ENCODE measurements around the gene PTDSS2. TPM values are rescaled to one million over a fixed set of nuclear protein-coding genes. Genes with fewer than 3 reads are reported as not detected.

Gene PTDSS2
- total RNA-seq, 2 donors from 2014 or later = 20.6 to 22.5 TPM

DNA sequence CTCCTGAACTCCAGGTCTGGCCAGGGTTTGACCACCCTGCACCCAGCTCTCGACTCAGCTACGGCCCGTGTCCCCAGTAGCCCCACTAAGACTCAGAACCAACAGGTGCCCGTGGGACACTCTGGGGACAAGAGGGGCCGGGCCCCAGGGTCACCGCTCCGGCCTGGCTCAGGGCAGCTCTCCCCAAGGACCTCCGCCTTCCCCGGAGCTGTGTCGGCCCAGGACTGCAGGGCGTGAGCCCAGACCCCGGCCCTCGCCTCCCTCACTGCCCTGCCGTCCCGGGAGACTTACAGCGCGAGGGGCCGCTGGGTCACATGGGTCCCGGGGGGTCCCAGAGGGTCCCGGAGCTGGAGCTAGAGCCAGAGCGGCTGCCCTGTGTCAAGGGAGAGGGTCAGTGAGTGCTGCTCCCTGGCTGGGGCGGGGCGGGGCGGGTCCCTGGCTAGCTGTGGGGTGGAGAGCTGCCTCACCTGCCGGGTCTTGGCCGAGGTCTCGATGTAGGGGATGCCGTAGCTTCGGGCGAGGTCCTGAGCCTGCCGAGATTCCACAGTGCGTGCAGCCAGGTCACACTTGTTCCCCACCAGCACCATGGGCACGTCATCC, 83.0 kb downstream of the PTDSS2 start:
- no peak overlapping the region for H3K4me3 Mint-ChIP-seq
- H3K27me3 Mint-ChIP-seq (ENCODE audit: low read depth) = no peaks in the 10 kb centered on the region
- H3K9me3 Mint-ChIP-seq = no peaks in the 10 kb centered on the region
- peaks cover 0 to 2% of the 10 kb centered on the region in 2 donors for H3K36me3 Mint-ChIP-seq (ENCODE audit: insufficient read depth in 2 of 2)
- no peak for ATAC-seq (replicated peaks in 1 of 2)
- DNase-seq = no peak
- no peak overlapping the region for H3K27ac Mint-ChIP-seq
- H3K4me1 Mint-ChIP-seq (ENCODE audit: low read depth) = peaks cover 6% of the 10 kb centered on the region

DNA sequence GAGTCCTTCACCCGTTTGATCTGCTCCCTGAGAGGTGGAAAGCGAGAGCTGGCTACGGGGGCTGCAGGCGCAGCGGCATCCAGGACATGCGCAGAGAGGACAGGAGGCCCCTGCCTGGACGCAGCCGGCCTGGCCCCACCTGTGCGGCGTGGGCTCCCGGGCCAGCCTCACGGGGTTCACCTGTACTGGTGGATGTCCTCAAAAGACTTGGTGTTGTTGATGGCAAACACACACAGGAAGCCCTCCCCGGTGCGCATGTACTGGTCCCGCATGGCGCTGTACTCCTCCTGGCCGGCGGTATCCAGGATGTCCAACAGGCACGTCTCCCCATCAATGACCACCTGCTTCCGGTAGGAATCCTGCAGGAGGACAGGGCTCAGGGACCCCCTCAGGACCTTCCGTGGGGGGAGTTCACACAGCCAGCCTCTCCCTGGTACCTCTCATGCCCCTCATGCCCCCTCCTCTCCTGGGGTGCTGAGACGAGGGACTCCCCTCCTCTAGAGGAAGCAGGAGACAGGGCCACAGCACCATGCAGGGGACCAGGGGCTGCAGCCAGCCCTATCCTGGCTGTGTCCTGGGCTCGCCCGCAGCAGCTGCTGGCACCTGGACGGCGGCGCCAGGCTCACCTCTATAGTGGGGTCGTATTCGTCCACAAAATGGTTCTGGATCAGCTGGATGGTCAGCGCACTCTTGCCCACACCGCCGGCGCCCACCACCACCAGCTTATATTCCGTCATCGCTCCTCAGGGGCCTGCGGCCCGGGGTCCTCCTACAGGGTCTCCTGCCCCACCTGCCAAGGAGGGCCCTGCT, 83.7 kb downstream of the PTDSS2 start:
- Mint-ChIP-seq H3K27ac (no peak overlapping the region), H3K36me3 (ENCODE audit: insufficient read depth in 2 of 2) (peaks cover 0 to 2% of the 10 kb centered on the region in 2 donors), H3K9me3 (no peaks in the 10 kb centered on the region), H3K4me1 (ENCODE audit: low read depth) (peaks cover 6% of the 10 kb centered on the region), H3K4me3 (peak overlapping the region; percentile 76 to 80), H3K27me3 (ENCODE audit: low read depth) (no peaks in the 10 kb centered on the region)
- ATAC-seq (replicated peaks in 1 of 2) = no peak
- no peak for DNase-seq

DNA sequence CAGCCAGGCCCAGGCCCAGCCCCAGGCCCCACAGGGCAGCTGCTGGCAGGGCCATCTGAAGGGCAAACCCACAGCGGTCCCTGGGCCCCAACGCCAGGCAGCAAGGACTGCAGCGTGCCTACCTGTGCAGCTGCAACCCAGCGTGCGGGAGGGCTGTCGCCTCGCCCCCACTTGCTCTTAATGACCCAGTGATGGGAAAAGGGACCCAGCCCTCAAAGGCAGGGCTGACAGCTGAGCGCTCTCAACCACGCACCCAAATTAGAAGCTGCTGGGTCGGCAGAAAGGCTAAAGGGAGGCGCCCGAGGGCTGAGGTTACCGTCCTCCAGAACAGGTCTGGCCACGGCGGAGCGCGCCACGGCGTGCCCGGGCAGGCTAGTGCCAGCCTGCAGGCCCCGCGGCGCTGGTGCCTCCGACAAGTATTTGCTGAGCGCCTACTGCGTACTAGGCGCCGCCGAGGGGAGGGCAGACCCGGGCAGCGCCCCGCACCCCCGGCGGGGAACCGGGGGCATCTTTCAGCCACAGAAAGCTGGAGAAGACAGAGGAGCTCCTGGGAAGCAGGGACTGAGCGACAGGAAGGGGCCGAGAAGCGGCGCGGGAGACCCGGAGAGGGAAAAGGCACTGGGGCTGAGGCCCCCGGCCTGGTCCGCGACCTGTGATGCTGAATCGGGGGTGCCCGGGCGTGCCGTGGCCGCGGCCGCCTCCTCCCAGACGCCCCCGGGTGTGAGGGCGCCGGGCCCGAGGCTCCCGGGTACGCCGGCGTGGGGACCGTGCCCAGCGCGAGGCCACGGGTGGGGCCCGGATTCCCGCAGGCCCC, 84.5 kb downstream of the PTDSS2 start:
- H3K27me3 Mint-ChIP-seq (ENCODE audit: low read depth) = no peaks in the 10 kb centered on the region
- no peaks in the 10 kb centered on the region for H3K9me3 Mint-ChIP-seq
- H3K36me3 Mint-ChIP-seq (ENCODE audit: insufficient read depth in 2 of 2) = peaks cover 0 to 2% of the 10 kb centered on the region in 2 donors
- H3K4me3 Mint-ChIP-seq = peak overlapping the region; percentile 76 to 80
- ATAC-seq (replicated peaks in 1 of 2) (no peak), DNase-seq (peak; percentile 48 to 50)
- H3K4me1 Mint-ChIP-seq (ENCODE audit: low read depth) = peaks cover 6% of the 10 kb centered on the region
- H3K27ac Mint-ChIP-seq = no peak overlapping the region

DNA sequence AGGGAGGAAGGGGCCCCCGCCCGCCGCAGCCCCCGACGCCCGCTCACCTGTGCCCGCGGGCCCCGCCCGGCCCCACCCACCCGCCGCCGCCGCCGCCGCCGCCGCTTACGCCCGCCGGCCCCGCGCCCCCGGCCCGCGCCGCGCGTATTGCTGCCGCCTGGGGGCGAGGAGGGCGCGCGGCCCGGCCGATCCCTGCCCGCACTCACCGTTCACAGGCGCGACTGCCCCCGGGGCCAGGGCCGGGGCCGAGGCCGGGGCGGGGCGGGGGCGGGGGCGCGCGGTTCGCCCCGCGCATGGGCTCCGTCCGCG, 85.1 kb downstream of the PTDSS2 start:
- Mint-ChIP-seq H3K36me3 (ENCODE audit: insufficient read depth in 2 of 2) (peaks cover 0 to 2% of the 10 kb centered on the region in 2 donors), H3K27me3 (ENCODE audit: low read depth) (no peaks in the 10 kb centered on the region), H3K27ac (no peak overlapping the region), H3K4me3 (no peak overlapping the region), H3K4me1 (ENCODE audit: low read depth) (peaks cover 6% of the 10 kb centered on the region), H3K9me3 (no peaks in the 10 kb centered on the region)
- DNase-seq = peak in 1 of 2 donors; percentile 47
- ATAC-seq (replicated peaks in 1 of 2) = peak in 1 of 2 donors; percentile 39

DNA sequence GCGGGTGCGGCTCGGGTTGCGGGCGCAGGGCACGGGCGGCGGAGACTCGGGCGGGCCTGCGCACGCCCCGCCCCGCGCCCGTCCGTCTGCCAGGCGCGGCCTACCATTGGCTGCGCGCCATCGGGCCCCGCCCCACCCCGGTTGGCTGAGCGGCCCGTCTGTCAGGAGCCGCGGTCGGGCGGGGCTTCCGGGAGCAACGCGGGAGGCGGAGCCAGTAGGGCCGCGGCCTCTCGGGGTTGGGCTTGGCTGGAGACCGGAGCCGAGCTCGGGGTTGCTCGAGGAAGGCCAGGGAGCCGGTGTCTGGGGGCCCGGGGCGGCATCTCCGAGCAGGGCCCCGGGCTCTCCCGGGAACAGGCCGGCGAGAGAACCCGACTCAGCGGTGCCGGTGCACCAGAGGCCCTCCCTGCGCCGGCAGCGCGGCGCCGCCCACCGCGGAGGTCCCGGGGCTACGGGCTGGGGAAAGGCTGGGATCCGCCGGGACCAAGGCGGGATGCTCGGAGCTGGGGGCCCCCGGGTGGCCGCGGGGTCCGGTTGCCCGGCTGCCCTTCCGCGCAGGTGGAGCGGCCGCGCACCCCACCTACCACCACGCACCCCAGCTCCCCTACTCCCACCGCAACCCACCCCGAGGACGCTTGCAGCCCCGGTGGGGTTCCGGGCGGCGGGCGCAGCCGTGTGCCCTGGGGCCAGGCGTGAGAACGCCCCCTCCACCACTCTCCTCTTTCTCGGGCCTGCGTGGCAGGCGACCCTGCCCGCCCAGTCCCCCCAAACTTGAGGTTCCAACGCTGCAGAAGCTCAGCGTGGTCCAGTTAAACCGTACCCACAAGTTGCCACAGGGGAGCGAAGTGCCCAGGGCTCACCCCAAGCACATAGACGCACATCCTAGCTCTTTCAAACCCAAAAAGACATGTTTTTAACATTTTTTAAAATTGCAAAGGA, 85.7 kb downstream of the PTDSS2 start, which contains the start of gene HRAS:
Gene HRAS, minus strand, starts transcription at position 58 of the 936 bp plus-strand sequence.
- peak within 1 kb of the TSS; percentile 82 for H3K27ac Mint-ChIP-seq
- H3K4me3 Mint-ChIP-seq = peak within 1 kb of the TSS; percentile 94 to 95
- peak; percentile 97 to 99 for DNase-seq
- no peaks in the 10 kb centered on the region for H3K27me3 Mint-ChIP-seq (ENCODE audit: low read depth)
- peaks cover 6% of the 10 kb centered on the region for H3K4me1 Mint-ChIP-seq (ENCODE audit: low read depth)
- H3K36me3 Mint-ChIP-seq (ENCODE audit: insufficient read depth in 2 of 2) = peaks cover 0 to 2% of the 10 kb centered on the region in 2 donors
- ATAC-seq (replicated peaks in 1 of 2) = peak; percentile 88 to 89
- no peaks in the 10 kb centered on the region for H3K9me3 Mint-ChIP-seq

DNA sequence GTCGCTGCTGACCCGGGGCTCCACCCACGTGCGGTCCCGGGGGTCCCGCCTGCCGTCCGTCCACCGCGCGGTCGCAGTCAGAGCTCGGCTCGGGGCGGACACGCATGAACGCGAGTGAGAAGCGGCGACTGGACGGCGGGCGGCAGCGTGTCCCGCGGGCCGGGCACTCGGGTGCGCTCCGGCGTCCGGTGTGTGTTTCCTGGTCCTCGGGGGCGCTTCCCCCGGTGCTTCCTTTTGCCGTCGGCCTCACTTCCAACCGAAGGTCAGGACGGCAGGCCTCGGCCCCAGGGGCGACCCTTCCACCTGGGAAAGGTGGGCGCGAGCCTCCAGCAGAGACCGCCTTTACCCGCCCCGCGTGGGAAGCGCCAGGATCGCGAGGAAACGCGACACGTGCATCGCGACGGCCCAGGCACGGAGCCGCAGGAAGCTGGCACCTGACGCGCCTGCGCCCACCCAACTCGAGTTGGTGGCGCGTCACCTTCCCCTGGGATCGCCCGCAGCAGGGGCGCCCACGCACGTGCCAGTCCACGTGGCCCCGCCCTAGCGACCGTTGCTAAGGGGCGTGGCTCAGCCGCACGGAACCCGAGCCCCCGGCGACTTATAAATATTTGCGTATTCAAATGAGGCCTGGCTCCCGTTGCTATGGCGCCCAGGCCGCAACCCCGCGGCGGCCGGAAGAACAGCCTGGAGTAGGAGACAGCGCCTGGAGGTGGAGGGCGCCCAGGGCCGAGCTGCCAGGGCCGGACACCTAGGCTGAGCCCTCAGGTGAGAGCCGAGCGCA, 87.0 kb downstream of the PTDSS2 start, which contains the start of gene LRRC56:
Gene LRRC56, plus strand, starts transcription at position 687 of the 781 bp plus-strand sequence. CDS start 3,158 bp downstream, outside the sequence.
- ATAC-seq (replicated peaks in 1 of 2) (peak; percentile 24 to 25), DNase-seq (peak; percentile 83 to 85)
- Mint-ChIP-seq H3K36me3 (ENCODE audit: insufficient read depth in 2 of 2) (peaks cover 0 to under 1% of the 10 kb centered on the region in 2 donors), H3K9me3 (no peaks in the 10 kb centered on the region), H3K27me3 (ENCODE audit: low read depth) (no peaks in the 10 kb centered on the region), H3K4me1 (ENCODE audit: low read depth) (peaks cover 6% of the 10 kb centered on the region), H3K4me3 (peak within 1 kb of the TSS; percentile 94 to 95), H3K27ac (peak within 1 kb of the TSS; percentile 82)

DNA sequence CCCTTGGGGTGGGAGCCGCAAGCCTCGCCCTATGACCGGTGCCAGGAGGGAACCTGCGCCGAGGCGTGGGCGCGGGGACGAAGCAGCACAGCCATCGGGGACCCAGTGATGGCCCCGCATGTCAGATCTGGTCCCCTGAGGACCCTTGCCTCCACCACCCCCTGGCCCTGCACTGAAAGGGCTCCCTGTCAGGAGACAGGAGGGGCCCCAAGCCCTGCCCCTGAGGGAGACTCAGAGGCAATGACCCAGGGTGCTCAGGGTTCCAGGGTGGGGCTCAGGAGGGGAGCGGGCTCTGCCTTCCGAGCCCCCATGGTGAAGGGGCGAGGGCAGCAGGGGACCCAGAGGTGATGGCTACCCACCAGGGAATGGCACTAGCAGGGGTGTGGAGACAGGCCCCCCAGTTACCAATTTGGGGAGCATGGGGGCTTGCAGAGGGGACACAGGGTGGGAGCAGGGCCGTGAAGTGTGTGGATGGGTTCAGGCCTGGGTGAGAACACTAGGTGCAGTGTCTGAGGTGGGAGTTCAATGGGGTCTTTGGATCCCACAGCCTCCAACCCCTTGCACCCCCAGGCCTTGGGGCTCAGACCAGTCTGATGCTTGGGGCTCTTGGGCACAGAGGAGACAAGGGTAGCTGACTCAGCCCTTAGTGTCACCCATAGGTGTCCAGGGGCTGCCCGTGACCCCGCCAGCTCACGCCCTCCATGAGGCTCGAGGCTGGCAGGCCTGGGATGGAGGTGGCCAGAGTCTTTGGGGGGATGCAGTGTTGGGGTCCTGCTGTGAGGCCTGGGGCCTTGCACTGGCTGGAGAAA, 87.7 kb downstream of the PTDSS2 start:
- Mint-ChIP-seq H3K4me1 (ENCODE audit: low read depth) (peaks cover 6% of the 10 kb centered on the region), H3K4me3 (peak overlapping the region; percentile 94 to 95), H3K27ac (no peak overlapping the region), H3K36me3 (ENCODE audit: insufficient read depth in 2 of 2) (no peaks in the 10 kb centered on the region), H3K9me3 (no peaks in the 10 kb centered on the region), H3K27me3 (ENCODE audit: low read depth) (no peaks in the 10 kb centered on the region)
- ATAC-seq (replicated peaks in 1 of 2) (no peak), DNase-seq (no peak)

DNA sequence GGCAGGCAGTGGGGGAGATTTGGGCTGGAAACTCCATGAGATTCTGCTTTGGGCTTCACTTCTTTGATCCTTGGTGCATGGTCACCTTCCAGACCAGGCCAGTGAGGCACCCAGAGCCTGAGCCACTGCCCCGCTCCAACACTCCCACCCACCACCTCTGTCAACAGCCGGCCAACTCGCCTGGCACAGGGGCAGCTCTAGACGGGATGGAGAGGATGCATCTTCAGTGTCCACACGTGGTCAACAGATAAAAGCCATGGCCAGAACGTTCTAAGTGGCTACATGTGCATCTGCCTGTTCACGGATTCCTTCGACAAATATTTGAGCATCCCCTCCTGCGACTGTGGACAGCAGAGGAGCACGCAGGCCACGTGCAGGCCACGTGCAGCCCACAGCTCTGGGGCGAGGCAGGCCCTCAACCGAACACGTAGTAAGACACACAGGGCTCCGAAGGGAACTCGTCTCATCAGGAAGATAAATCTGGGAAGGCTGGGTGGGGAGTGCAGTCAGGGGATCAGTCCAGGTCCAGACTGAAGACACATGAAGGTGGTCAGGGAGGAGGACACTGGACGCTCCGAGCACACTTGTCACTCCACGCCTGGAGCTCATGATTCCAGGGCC, 88.5 kb downstream of the PTDSS2 start:
- Mint-ChIP-seq H3K36me3 (ENCODE audit: insufficient read depth in 2 of 2) (no peaks in the 10 kb centered on the region), H3K27me3 (ENCODE audit: low read depth) (no peaks in the 10 kb centered on the region), H3K4me1 (ENCODE audit: low read depth) (peaks cover 6% of the 10 kb centered on the region), H3K9me3 (no peaks in the 10 kb centered on the region), H3K4me3 (no peak overlapping the region), H3K27ac (no peak overlapping the region)
- DNase-seq = no peak
- no peak for ATAC-seq (replicated peaks in 1 of 2)

DNA sequence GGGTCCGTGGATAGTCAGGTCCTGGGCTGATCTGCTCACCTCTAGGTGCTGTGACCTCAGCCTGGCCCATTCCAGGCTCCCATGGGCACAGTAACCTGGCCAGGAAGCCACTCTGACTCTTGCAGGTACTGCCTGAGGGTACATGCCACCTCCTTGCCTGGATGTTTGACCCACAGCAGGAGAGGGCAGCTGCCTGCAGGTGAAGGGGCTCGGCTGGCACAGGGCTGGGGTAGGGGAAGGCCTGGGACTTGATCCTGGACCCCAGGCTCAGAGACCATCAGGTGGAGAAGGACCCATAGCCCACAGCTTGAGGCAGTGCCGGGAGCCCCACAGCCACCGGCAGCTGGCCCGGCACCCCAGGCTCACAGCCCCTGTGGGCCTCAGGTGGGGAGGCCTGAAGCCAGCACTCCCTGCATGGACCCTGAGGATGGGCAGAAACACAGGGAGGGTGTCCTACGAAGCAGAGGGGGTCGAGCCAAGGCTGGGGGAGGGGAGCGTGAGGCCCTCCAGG, 89.9 kb downstream of the PTDSS2 start:
- Mint-ChIP-seq H3K4me1 (ENCODE audit: low read depth) (peaks cover 6% of the 10 kb centered on the region), H3K9me3 (no peaks in the 10 kb centered on the region), H3K27me3 (ENCODE audit: low read depth) (no peaks in the 10 kb centered on the region), H3K27ac (no peak overlapping the region), H3K4me3 (no peak overlapping the region), H3K36me3 (ENCODE audit: insufficient read depth in 2 of 2) (no peaks in the 10 kb centered on the region)
- DNase-seq = no peak
- no peak for ATAC-seq (replicated peaks in 1 of 2)
